ENCODE measurements around the gene LSM7.
A peak's percentile ranks its signal among the peaks of the same experiment; 100 is the strongest.

LSM7 gene

DNA sequence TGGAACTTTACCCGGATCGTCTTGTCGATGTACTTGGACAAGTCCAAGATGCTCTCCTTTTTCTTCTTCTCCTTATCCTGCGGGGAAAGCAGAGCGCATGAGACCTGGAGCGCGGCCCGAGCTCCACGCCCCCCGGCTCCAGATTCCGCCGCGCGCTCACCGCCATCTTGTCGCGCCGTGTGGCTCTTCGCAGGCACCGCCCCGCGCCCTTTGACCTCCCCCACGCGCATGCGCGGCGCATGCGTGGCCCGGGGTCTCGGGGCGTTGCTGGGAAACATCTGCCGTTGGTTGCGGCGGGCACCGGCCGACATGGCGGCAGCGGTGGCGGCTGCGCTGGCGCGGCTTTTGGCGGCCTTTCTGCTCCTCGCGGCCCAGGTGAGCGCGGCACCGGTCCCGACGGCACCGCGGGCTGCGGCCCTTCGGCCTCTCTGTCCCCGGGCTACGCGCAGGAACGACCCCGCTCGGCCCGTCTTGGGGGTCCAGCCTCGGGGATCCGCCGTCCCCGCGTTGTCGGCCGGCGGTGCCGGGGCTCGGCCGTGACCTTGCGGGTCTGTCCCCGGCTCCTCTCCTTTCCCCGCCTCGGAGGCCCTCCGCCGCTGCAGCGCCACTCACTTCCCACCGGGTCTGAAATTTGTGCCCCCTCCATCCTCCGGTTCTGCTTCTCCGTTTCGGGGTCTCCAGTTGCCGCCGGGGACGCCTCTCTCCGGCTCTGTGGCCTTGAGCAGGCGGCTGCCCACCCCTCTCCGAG, at the start of gene LSM7, which contains the start of gene SPPL2B:
Gene LSM7, minus strand, starts transcription at position 186 of the 748 bp plus-strand sequence. Its CDS starts 20 bp downstream, at position 166.
Gene SPPL2B, plus strand, starts transcription at position 284 of the 748 bp plus-strand sequence. Its CDS starts 26 bp downstream, at position 310.
- DNase-seq (ENCODE audit: low spot score): peak; percentile 84

DNA sequence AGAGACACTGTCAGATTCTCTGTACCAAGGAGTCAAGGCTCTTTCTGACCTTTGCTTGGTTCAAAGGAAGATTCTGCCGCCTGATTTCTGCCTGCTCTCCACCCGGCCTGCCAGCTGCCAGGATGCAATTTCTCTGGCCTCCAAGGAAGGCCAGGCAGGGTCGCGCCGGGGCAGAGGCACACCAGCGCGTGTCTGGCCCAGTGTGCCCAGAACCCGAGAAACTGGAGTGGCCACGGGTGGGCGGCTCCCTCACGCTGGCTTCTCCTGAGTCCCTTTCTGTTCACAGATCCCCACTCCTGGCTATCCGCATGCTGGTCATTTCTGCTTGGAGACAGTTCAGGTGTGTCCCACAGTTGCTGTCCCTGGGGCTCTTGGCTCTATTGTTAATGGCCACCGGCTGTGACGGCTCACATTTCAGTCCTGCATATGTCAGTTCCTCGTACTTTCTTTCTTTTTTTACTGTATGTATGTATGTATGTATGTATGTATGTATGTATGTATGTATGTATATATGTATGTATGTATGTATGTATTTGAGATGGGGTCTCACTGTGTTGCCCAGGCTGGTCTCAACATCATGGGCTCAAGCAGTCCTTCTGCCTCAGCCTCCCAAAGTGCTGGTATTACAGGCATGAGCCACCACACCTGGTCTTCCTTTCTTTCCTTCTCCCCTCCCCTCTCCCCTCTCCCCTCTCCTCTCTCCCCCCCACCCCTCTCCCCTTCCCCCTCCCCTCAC, 48.6 kb upstream of the LSM7 start:
- DNase-seq (ENCODE audit: low spot score): no peak

DNA sequence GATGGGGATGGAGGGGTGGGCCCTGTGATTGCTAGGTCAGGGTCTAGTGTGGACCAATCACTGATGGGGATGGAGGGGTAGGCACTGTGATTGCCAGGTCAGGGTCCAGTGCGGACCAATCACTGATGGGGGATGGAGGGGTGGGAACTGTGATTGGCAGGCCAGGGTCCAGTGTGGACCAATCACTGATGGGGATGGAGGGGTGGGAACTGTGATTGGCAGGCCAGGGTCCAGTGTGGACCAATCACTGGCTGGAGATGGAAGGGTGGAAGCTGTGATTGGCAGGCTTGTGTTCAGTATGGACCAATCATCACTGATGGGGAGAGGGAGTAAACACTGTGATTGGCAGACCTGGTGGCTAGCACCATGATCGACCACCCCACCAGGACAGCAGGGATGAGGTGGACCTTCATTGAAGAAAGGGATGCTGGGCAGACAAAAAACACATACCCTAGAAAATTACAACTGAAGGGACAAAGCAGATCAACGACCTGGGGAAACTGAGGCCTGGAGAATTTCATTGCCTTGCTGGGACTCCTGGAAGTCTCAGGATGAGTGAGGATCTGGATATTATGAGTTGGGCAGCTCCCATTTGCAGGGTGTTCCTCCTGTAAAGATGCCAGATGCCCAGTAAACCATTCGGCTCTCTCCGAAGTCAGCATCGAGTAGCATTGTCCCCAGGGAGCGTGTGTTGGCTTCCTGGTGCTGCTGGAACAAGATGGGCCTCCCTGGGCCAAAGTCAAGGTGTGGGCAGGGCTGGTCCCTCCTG, 47.2 kb upstream of the LSM7 start:
- DNase-seq (ENCODE audit: low spot score): no peak

DNA sequence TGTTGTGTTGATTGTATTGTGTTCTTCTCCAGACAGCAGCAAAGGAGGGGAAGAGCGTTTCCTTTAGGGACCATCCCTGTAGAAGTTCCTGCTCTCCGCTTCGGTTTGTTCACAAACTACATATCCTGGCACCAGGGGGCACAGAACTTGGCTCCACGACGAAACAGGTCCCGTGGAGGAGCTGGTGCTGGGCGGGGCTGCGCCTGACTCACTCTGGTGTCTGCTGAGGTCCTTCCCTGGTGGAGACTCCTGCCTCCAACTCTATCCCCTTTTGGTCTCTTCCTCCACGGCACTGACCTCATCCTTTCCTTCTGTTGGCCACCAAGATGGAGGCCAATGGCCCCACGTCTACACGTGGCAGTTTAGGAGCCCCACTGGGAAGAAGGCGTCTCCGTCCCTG, 46.4 kb upstream of the LSM7 start:
- DNase-seq (ENCODE audit: low spot score): no peak

DNA sequence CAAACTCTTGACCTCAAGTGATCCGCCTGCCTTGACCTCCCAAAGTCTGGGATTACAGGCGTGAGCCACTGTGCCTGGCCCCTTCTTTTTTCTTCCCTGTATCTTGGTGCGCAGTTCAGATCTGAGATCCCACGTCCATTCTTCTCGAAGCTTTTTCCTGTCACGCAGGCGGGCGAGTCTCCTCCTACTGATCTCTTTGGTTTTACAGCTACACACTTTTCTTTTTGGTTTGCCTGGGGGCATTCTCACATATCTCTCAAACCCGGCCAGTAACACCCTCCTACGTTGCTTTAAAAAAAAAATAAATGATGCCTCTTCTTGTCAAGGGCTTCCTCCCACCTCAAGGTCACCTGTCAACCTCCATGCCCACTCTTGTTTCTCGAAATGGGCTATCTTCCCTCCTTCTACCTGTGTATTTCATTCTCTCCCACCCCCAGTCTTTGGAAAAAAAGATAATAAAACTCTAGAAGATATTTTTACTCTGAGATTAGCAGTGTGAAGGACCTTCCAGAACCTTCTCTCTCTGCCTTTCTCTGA, 43.8 kb upstream of the LSM7 start:
- no peak for DNase-seq (ENCODE audit: low spot score)

DNA sequence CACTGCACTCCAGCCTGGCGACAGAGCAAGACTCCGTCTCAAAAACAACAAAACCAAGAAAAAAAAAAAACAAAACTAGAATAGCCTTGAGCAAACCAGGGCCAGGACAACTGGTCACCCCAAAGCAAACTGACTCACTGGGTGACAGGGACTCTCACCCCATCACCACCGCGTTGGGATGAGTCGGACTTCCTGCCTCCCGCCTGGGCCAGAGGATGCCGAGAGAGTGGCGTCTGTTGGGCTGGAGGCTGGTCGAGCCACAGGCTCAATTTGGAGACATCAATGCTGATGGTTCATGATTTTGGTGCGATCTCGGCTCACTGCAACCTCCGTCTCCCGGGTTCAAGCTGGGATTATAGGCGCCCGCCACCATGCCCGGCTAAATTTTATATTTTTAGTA, 43.3 kb upstream of the LSM7 start:
- no peak for DNase-seq (ENCODE audit: low spot score)

DNA sequence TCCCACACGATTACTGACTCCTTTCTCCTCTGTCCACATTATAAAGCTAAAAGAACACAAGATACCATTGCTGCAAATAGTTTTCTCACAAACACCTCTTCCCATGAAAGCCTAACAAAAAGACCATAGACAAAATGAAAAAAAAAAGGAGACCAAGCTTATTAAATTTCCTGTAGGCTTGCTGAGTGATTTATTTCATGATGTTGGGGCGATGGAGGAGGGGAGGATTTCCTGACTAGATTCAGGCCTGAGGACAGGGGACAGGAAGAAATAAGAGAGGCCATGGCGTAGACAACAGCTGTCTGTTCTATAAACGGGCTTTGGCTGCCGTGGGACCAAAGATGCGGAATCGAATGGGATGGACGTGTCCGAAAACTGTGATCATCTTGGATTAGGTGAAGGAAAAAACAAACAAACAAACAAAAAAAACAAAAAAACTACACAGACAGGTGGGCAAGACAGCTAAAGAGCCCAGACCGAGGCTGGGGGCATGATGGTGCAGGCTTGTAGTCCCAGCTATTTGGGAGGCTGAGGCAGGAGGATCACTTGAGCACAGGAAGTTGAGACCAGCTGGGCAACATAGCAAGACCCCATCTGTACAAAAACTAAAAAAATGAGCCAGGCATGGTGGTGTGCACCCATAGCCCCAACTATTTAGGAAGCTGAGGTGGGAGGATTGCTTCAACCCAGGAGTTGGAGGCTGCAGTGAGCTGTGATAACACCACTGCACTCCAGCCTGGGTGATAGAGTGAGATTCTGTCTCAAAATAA, 37.0 kb upstream of the LSM7 start:
- DNase-seq (ENCODE audit: low spot score): no peak

DNA sequence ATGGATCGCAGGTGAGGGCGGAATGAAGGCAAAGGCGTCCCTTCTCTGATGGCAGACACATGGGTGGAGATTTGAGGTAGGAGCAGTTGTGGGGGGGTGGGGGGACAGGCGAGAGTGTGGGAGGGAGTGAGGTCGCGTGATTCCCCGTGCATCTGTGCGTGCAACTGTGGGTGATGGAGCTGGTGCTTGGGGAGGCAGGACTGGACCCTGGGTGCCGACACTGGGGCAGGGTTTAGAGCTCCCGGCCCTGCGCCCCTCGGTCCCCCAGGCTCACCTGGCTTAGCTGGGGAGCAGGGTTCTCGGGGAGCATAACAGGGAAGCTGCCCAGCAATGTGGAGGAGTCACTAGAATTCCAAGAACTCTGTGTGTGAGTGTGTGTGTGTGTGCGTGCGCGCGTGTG, 35.0 kb upstream of the LSM7 start:
- DNase-seq (ENCODE audit: low spot score): no peak

DNA sequence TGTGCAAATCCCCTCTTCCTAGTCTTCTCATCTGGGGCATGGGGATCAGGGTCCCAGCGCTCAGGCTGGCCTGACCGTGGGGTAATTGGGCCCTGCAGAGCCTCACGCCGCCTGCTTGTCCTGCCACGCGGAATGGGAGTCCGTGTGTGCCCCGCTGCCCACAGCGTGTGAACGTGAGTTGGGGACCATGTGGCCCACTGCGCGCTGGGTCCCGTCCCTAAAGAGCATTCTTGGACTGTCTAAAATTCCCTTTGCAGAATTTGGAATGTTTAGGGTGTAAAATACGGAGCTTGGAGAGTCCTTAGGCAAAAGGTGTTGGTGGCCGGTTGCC, 34.5 kb upstream of the LSM7 start:
- no peak for DNase-seq (ENCODE audit: low spot score)

DNA sequence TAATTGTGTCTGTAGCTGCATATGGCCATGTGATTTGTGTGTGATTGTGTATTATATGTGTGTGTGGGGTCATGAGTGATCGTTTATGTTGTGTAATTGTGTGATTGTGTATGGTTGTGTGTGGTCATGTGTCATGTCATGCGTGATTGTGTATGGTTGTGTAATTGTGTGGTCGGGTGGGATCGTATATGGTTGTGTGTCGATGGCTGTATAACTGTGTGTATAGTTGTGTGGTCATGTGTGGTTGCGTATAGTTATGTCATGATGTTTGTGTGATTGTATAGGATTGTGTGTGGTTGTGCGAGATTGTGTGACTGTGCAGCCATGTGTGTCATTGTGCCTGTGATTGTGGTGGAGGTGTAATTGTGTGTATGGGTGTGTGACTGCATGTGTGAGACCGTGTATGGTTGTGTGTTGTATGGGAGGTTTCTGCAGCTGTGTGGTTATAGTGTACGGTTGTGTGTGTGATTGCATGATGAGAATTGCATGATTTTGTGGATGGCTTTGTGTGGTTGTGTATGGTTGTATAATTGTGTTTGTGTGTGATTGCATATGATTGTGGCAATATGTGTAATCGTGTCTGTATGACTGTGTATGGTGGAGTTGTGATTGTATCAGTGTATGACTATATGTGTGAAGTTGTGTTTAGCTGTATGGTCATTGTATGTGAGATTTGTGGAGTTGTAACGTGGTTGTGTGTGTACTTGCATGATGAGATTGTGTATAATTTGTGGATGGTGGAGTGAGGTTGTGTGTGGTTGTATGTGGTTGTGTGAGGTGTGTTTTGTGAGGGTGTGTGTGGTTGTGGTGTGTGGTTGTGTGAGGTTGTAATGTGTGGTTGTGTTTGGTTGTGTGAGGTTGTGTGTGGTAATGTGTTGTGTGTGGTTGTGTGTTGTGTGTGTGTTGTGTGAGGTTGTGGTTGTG, 33.9 kb upstream of the LSM7 start:
- DNase-seq (ENCODE audit: low spot score): no peak

DNA sequence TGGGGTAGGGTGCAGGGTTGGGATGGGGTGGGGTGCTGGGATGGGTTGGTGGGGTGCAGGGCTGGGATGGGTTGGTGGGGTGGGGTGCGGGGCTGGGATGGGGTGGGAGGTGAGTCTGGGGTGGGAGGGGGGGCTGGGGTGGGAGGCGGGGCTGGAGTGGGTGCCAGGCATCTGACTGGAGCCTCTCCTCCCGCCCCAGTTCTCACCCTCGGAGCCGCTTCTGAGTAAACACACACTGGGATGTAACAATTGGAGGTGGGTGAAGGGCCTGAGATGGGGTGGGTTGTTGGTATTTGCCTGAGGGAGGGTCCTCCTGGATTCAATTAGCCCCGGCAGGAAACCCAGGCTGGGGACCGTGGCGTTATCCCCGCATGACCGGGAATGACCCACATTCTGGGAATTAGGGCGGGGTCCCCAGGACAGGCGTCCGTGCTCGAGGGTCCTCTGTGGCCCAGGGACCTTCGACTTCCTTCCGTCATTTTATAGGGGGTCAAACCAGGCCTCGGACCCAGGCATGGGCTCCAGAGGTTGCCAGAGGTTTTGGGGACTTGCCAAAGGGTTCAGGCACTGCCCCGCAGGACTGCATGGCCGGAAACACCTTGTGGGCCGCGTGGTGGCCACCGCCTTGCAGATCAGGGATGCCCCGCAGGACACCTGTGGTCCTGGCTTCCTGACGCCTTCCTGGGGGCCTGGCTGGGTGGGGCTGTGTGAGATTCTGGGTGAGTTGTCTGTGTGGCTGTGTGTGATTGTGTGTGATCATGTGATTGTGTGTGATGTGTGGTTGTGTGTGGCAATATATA, 33.1 kb upstream of the LSM7 start:
- no peak for DNase-seq (ENCODE audit: low spot score)

DNA sequence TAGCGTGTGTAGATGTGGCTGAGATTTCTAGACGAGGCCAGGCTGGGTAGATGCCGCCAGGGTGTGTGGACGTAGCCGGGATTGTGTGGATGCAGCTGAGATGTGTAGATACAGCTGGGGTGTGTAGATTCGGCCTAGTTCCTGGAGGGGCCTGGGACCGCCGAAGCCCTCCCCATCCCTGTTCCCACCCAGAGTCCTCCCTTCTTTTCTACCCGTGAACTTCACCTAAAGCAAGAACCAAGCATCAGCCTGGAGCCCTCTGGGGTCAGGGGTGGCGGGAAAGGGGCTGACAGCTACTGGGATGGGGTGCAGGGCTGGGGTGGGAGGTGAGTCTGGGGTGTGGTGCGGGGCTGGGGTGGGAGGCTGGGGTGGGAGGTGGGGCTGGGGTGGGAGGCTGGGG, 32.4 kb upstream of the LSM7 start:
- no peak for DNase-seq (ENCODE audit: low spot score)

DNA sequence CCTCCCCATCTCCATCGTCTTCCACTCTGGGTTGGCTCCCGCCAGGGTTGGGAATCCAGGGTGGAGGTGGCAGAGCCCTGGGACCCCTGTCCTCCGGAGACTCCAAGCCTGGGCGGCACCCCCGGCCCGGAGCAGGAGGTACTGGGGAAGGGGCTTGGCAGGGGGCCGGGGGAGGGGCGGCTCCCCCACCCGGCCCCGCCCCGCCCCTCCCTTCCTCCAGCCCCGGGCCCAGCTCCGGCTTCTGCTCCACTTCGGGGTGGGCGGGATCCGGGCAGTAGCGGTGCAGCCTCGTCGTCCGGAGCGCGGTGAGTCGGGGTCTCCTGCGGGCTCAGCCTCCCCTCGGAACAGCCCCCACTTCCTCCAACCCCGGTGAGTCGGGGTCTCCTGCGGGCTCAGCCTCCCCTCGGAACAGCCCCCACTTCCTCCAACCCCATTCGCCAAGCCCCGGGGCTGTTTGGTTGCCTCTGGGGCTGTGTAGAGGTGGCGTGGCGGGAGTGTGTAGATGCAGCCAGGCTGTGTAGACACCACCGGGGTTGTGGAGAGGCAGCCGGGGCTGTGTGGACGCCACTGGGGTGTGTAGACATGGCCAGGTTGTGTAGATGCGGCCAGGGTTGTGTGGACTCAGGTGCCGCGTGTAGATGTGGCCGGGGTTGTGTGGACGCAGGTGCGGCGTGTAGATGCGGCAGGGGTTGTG, 31.8 kb upstream of the LSM7 start, which contains the start of gene TMPRSS9:
Gene TMPRSS9, plus strand, starts transcription at position 274 of the 694 bp plus-strand sequence. CDS start 29,521 bp downstream, outside the sequence.
- DNase-seq (ENCODE audit: low spot score): no peak

DNA sequence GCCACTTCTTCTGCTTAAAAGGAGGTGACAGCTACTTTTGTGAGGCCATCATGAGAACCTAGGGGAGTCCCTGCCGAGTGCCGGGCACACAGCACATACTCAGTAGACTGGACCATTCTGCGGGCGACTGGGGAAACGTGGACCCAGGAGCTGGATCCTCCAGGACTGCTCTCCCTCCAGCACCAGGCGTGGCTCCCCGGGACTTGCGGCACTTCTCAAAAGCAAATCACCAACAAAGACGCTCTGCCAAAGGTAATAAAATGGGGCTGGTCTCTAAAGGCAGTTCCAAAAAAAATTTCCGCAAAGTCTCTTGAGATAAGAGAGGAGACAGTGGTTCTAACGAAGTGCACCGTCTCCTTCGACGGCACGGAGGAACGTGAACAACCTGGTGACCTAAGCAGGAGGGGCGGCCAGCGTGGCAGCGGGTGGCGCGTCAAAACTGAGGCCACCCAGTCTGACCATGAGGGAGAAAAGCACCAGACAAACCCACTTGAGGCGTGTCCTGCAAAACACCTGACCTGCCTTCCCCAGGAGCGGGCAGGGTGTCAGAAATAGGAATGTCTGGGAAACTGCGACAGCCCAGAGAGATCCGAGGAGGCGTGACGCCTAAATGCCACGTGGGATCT, 30.3 kb upstream of the LSM7 start:
- DNase-seq (ENCODE audit: low spot score): no peak

DNA sequence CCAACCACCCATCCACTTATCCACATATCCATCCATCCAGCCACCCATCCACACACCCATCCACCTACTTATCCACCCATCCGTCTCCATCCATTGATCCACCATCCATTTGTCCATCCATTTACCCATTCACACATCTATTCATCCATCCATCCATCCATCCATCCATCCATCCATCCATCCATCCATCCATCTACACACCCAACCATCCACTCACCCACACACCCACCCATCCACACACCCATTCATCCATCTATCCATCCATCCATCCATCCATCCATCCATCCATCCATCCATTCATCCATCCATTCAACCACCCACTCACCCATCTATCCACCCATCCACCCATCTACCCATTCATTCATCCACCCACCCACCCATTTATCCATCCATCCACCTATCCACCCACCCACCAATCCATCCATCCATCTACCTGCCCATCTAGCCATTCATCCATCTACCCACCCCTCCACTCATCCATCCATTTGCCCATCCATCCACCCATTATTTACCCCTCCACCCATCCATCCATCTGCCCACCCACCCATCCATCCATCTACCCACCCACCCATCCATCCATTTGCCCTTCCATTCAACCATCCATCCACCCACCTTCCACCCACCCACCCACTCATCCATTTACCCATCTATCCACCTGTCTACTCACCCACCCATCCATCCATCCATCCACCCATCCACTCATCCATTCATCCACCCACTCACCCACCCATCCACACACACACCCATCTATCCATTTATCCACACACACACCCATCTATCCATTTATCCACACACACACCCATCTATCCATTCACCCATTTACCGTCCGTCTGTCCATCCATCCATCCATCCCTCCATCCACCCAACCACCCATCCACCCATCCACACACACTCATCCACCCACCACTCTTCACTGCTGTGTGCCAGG, 29.2 kb upstream of the LSM7 start:
- DNase-seq (ENCODE audit: low spot score): no peak

DNA sequence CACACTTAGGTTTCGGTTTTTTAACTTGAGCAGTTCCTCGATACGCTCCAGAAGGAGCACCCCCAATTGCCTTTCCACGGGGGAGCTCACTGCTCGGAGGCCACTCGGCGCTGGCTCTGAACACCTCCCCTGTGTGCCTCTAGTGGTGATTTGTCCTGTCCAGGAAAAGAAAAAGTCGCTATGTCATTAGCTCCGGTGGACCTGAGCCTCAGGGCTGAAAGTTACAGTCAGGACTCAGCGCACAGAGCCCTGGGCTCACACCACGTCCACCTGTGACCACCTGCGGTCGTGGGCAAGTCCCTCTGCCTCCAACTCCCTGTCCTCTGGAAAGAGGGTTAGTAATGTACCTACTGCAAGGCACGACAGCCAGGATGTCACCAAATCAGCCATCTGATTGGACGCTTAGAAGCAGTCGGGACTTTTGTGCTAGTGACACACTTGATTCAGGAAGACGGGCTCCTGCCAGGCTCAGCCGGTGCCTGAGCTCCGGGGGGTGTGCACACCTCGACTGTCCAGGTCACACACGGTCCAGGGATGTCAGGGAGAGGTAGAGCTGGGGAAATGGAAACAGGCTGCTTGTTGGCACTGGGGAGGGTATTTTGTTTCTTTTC, 27.8 kb upstream of the LSM7 start:
- DNase-seq (ENCODE audit: low spot score): no peak

Measured in pons (tissue), 1 donor.